ENCODE data around the gene FUBP1. TPM values are rescaled to one million over a fixed set of nuclear protein-coding genes. Genes with fewer than 3 reads are reported as not detected.

Gene FUBP1
- total and polyA plus RNA-seq, 9 of the 15 experiments (the other 6 are each of a cell fraction or from before 2014, with no cell fraction given) = 104 to 294 (median 213) TPM

GRCh38 chr1:77951328-77951727, 27.5 kb downstream of the FUBP1 start (continued):
- TF ChIP-seq ZNF407 (IDR thresholded peaks at IDR 0.05; ENCODE audit: low read depth) (no peak), NONO (IDR thresholded peaks at IDR 0.05; ENCODE audit: low read depth in 2 of 2, low read length in 1 of 2) (no peak), ZNF212 (CRISPR knock-in tag; IDR thresholded peaks at IDR 0.05) (no peak), PTRF (tag; IDR thresholded peaks at IDR 0.05) (no peak)
